Measurements from ENCODE around the gene PGLYRP2.

DNA sequence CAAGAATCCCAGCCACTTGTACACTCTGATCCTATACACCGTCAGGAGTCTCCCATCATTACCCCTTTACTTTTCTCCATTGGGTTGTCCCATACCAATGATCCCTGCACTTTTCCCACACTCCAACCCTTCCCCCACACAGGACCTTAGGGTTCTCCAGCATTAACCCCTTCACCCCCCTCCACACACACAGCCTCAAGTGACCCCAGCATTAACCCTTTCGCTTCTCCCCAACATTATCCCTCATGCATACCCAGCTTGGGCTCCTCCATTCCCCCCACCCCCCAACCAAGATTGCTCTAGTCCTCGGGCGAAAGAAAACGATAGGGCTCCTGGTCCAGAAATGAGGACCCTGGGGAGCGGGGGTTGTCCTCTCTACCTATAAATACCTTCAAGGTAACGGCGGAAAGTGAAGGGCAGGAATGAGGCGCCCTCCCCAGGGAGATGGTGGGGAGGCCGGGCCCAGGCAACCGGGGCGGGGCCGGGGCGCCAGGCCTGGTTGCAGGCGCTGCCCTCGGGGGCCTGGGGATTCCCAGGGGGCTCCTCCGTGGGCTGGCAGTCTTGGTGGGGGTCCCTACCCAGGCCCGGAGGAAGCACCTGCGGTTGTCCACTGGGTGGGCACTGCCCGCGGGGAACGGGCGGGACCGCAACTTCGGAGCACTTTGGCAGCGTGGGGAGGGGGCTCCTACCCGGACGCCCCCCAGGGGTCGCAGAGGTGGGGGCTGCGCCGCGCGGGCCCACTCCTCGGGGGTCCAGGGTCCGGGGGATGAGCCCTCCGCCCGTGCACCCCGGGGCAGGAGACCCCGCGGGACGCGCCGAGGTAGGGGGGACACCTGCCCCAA is 30.3 kb downstream of the PGLYRP2 start:
- TF ChIP-seq, protein P1, sequence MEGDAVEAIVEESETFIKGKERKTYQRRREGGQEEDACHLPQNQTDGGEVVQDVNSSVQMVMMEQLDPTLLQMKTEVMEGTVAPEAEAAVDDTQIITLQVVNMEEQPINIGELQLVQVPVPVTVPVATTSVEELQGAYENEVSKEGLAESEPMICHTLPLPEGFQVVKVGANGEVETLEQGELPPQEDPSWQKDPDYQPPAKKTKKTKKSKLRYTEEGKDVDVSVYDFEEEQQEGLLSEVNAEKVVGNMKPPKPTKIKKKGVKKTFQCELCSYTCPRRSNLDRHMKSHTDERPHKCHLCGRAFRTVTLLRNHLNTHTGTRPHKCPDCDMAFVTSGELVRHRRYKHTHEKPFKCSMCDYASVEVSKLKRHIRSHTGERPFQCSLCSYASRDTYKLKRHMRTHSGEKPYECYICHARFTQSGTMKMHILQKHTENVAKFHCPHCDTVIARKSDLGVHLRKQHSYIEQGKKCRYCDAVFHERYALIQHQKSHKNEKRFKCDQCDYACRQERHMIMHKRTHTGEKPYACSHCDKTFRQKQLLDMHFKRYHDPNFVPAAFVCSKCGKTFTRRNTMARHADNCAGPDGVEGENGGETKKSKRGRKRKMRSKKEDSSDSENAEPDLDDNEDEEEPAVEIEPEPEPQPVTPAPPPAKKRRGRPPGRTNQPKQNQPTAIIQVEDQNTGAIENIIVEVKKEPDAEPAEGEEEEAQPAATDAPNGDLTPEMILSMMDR (IDR thresholded peaks at IDR 0.05; ENCODE audit: low read depth, low read length), result 0 out of 2 replicates have a peak, but pooled peaks have one; percentile 15
- TF ChIP-seq EZH2phosphoT487 (IDR thresholded peaks at IDR 0.05; ENCODE audit: low read depth), result no peak

Data from OCI-LY3 (cell line).